HCT116 (cell line): ENCODE data around the gene NOL4L. TPM values are rescaled to one million over a fixed set of nuclear protein-coding genes. Genes with fewer than 3 reads are reported as not detected.
"Not testable (repeated sequence)": the region's sequence is repeated elsewhere in the genome, so short reads cannot be mapped to it uniquely, and the experiment has no call there.

Experiments used
- ATAC-seq: fragments of 200-7000 bp; cut with Tn5 transposase; 2 replicates; pipeline ENCODE4 v1.9.1; 2020; ENCODE audit warnings: mild to moderate bottlenecking, moderate library complexity
- BruUV-seq: library from RNA; stranded (reverse); fragments of 400-500 nt; replicated peaks from 2 replicates; lab custom pipeline; 2021; lab: Mats Ljungman, UMichigan
- CTCF ChIA-PET: fragments of 300-600 bp; sonication (Branson Sonifier 250); formaldehyde crosslinking; loops from one replicate; lab custom pipeline; 2021; ENCODE audit warnings: antibody characterized with exemption; lab: Charles Lee
- POLR2A ChIA-PET: fragments of 300-600, 350-600 bp; sonication (Branson Sonifier 250); formaldehyde crosslinking; loops from one replicate; lab custom pipeline; 2021; ENCODE audit warnings: antibody characterized with exemption; lab: Charles Lee
- RAD21 ChIA-PET, 2 experiments: fragments of 300-600 bp; sonication (Branson Sonifier 250); formaldehyde crosslinking; loops; one replicate each; lab custom pipeline; 2023; ENCODE audit warnings: low total read pairs in 2 of 2; ENCODE audit not compliant: uncharacterized antibody in 2 of 2, unreplicated experiment in 2 of 2, low non-redundant PET in 1 of 2; lab: Charles Lee
- DNase-seq: peaks from one replicate; pipeline ENCODE4 v3.0.0-alpha.2; 2010; ENCODE audit warnings: low read depth, low spot score
- H2AFZ ChIP-seq: fragments of 200-600 bp; shearing (Covaris generic), sonication (generic); 2 replicates; pipeline ENCODE4 v1.6.1; 2017; ENCODE audit warnings: low read depth, mixed run types, mixed read lengths, antibody characterized with exemption, low read length; ENCODE audit not compliant: poor library complexity, severe bottlenecking
- H3K27ac ChIP-seq: 2 replicates; pipeline ENCODE4 v1.5.1; 2012; ENCODE audit warnings: low read depth, low read length
- H3K27me3 ChIP-seq: fragments of 200-600 bp; sonication (generic); 2 replicates; pipeline ENCODE4 v1.6.1; 2016; ENCODE audit warnings: mixed run types, low read length, mixed read lengths; ENCODE audit not compliant: insufficient read depth
- H3K36me3 ChIP-seq, 2 experiments: fragments of 200-500 bp in 1 of 2; fragments of 200-600 bp in 1 of 2; sonication (Bioruptor generic) in 1 of 2; sonication (generic) in 1 of 2; 2 replicates each; pipeline versions ENCODE4 v1.5.1 to v1.6.1; 2014 to 2016; ENCODE audit warnings: low read length in 2 of 2, inconsistent platforms in 1 of 2, mixed read lengths in 1 of 2, mixed run types in 1 of 2; ENCODE audit not compliant: insufficient read depth in 2 of 2, control insufficient read depth in 1 of 2
- H3K4me1 ChIP-seq, 2 experiments: fragments of 200-600 bp in 1 of 2; sonication (generic) in 1 of 2; 2 replicates each; pipeline versions ENCODE4 v1.5.1 to v1.6.1; 2012 to 2017; ENCODE audit warnings: low read length in 2 of 2, inconsistent platforms in 1 of 2, mild to moderate bottlenecking in 1 of 2, mixed read lengths in 1 of 2, mixed run types in 1 of 2, moderate library complexity in 1 of 2; ENCODE audit not compliant: insufficient read depth in 2 of 2, control insufficient read depth in 1 of 2
- H3K4me2 ChIP-seq: fragments of 200-600 bp; sonication (generic); 2 replicates; pipeline ENCODE4 v1.6.1; 2017; ENCODE audit warnings: mixed run types, low read length, mixed read lengths
- H3K4me3 ChIP-seq, 2 experiments: fragments of 200-600 bp in 1 of 2; sonication (generic) in 1 of 2; replicated peaks in 1 of 2; 2 replicates each; pipeline ENCODE4 v1.5.1; 2011 to 2016; ENCODE audit warnings: low read length in 2 of 2, control low read depth in 1 of 2, low read depth in 1 of 2, mild to moderate bottlenecking in 1 of 2, mixed read lengths in 1 of 2, mixed run types in 1 of 2
- H3K79me2 ChIP-seq: fragments of 200-600 bp; sonication (generic); 2 replicates; pipeline ENCODE4 v1.6.1; 2017; ENCODE audit warnings: mild to moderate bottlenecking, mixed run types, low read length, moderate library complexity, mixed read lengths; ENCODE audit not compliant: insufficient read depth
- H3K9ac ChIP-seq: fragments of 200-600 bp; sonication (generic); 2 replicates; pipeline ENCODE4 v1.6.1; 2016; ENCODE audit warnings: low read length, mixed read lengths
- H3K9me2 ChIP-seq: fragments of 200-600 bp; sonication (generic), shearing (Covaris generic); 2 replicates; pipeline ENCODE4 v1.6.1; 2017; ENCODE audit warnings: mixed run types, mild to moderate bottlenecking, moderate library complexity; ENCODE audit not compliant: insufficient read depth
- H3K9me3 ChIP-seq, 2 experiments: fragments of 200-500 bp in 1 of 2; fragments of 200-600 bp in 1 of 2; sonication (Bioruptor generic) in 1 of 2; sonication (generic) in 1 of 2; 2 replicates each; pipeline ENCODE4 v1.6.1; 2014 to 2017; ENCODE audit warnings: low read length in 2 of 2, mixed read lengths in 2 of 2, inconsistent platforms in 1 of 2, low read depth in 1 of 2, mild to moderate bottlenecking in 1 of 2, mixed run types in 1 of 2, moderate library complexity in 1 of 2; ENCODE audit not compliant: control insufficient read depth in 1 of 2, insufficient read depth in 1 of 2
- H4K20me1 ChIP-seq: fragments of 200-600 bp; sonication (generic), shearing (Covaris generic); 2 replicates; pipeline ENCODE4 v1.6.1; 2017; ENCODE audit warnings: mixed run types, mild to moderate bottlenecking, moderate library complexity; ENCODE audit not compliant: insufficient read depth
- EZH2phosphoT487 ChIP-seq: fragments of 200-600 bp; IDR thresholded peaks from 2 replicates; pipeline ENCODE4 v1.6.1; 2018; ENCODE audit warnings: antibody characterized with exemption, borderline replicate concordance
- ZFX ChIP-seq: fragments of 450-650 bp; IDR thresholded peaks from 2 replicates; pipeline ENCODE4 v1.6.1; 2017
- intact Hi-C: fragments of 100-400 bp; cut with micrococcal nuclease; formaldehyde crosslinking; loops from 2 replicates; pipeline ENCODE4 v1.10.0; 2022
- total RNA-seq: library from RNA; stranded (reverse); gene quantifications from one replicate; pipeline ENCODE4 v1.2.1, GENCODE V29; 2021; ENCODE audit not compliant: unreplicated experiment

The NOL4L gene
- total RNA-seq, 1 experiment from 2014 or later, result 5.9 TPM

DNA sequence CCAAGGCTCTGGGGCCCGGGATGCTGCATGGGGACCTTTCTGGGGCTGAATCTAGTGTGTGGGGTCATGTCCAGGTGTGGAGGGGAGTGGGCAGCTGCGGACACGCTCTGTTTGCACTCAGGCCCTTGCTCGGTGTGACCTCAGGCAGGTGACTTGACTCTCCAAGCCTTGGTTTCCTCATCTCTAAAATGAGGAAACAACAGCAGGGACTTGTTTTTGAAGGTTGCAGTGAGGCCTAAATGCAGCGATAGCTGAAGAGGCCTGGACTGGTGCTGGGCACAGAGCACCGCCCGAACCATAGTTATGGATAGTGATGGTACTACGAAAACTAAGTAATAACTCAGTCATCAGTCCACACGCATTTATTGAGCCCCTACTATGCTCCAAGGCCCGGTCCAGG is 91.8 kb downstream of the NOL4L start:
- Histone ChIP-seq H3K27me3 (no peaks in the 10 kb centered on the region), H2AFZ (no peak overlapping the region), H3K79me2 (no peaks in the 10 kb centered on the region)
- ChIA-PET CTCF (no interaction called here), POLR2A (no interaction called here)
- TF ChIP-seq ZFX, result no peak
- no peak for TF ChIP-seq EZH2phosphoT487
- TF ChIP-seq, all 23 proteins: peak for 0
- ATAC-seq (no peak), DNase-seq (no peak)
- no peak overlapping the region for H3K9ac ChIP-seq
- H3K4me3 ChIP-seq, result no peak overlapping the region
- BruUV-seq, result no TSS peak
- no peaks in the 10 kb centered on the region for H3K9me2 ChIP-seq
- no peaks in the 10 kb centered on the region for H3K4me1 ChIP-seq
- H3K27ac ChIP-seq, result no peak overlapping the region
- intact Hi-C loops, result no loop called here
- H3K36me3 ChIP-seq, result no peaks in the 10 kb centered on the region
- no peak overlapping the region for H3K4me2 ChIP-seq
- H3K9me3 ChIP-seq, result no peaks in the 10 kb centered on the region
- no peaks in the 10 kb centered on the region for H4K20me1 ChIP-seq
- RAD21 ChIA-PET, result no interaction called here

GRCh38 chr20:32491764-32492151 is 93.4 kb downstream of the NOL4L start:
- RAD21 ChIA-PET, POLR2A ChIA-PET: not testable (repeated sequence)

More at GRCh38 chr20:32491764-32492151, 93.4 kb downstream of the NOL4L start:
- H3K4me1 ChIP-seq, DNase-seq, intact Hi-C loops, H3K9me2 ChIP-seq, H4K20me1 ChIP-seq, H3K36me3 ChIP-seq, H3K27ac ChIP-seq, H3K9ac ChIP-seq, ATAC-seq, H3K4me3 ChIP-seq, H2AFZ ChIP-seq, H3K9me3 ChIP-seq, H3K4me2 ChIP-seq, BruUV-seq, CTCF ChIA-PET, H3K79me2 ChIP-seq, H3K27me3 ChIP-seq: not testable (repeated sequence)
